Sigmoid colon (tissue), 7 donors: Measurements from ENCODE around the gene TRIM33. TPM values are rescaled to one million over a fixed set of nuclear protein-coding genes. Genes with fewer than 3 reads are reported as not detected.
"Not testable (repeated sequence)": the region's sequence is repeated elsewhere in the genome, so short reads cannot be mapped to it uniquely, and the experiment has no call there.

ENCODE experiments used
- DNase-seq: peaks from one replicate; pipeline ENCODE4 v3.0.0-alpha.2; 2019
- H3K27ac ChIP-seq, 4 donors: fragments of 200-600 bp; sonication (generic); one replicate each; pipeline ENCODE4 v1.5.1; 2016 to 2019; ENCODE audit warnings: mild to moderate bottlenecking in 1 of 4
- H3K27me3 ChIP-seq, 3 donors: fragments of 200-600 bp; sonication (generic); one replicate each; pipeline ENCODE4 v1.5.1; 2019; ENCODE audit warnings: mild to moderate bottlenecking in 1 of 3
- H3K36me3 ChIP-seq, 4 donors: fragments of 200-600 bp; sonication (generic); one replicate each; pipeline ENCODE4 v1.5.1; 2016 to 2019
- H3K4me1 ChIP-seq, 4 donors: fragments of 200-600 bp; sonication (generic); one replicate each; pipeline ENCODE4 v1.5.1; 2017 to 2019
- H3K4me3 ChIP-seq, 4 donors: fragments of 200-600 bp; sonication (generic); one replicate each; pipeline ENCODE4 v1.5.1; 2017 to 2019; ENCODE audit warnings: mild to moderate bottlenecking in 2 of 4, moderate library complexity in 1 of 4
- H3K9me3 ChIP-seq, 4 donors: fragments of 200-600 bp in 3 of 4; sonication (generic) in 3 of 4; one replicate each; pipeline versions ENCODE4 v1.5.1 to v1.6.1; 2013 to 2019
- EP300 ChIP-seq, 4 donors: sonication (generic); formaldehyde crosslinking; IDR thresholded peaks; one replicate each; pipeline ENCODE4 v1.6.1; 2017; ENCODE audit warnings: antibody characterized with exemption in 4 of 4
- POLR2A ChIP-seq, 2 donors: fragments of 450-650 bp; IDR thresholded peaks; one replicate each; pipeline ENCODE4 v1.6.1; 2016; ENCODE audit warnings: antibody characterized with exemption in 2 of 2, mild to moderate bottlenecking in 2 of 2, moderate library complexity in 2 of 2
- POLR2AphosphoS5 ChIP-seq, 4 donors: sonication (generic); formaldehyde crosslinking; IDR thresholded peaks; one replicate each; pipeline ENCODE4 v1.6.1; 2017; ENCODE audit warnings: antibody characterized with exemption in 4 of 4
- WGBS, 2 donors: extraction: QIAGEN DNeasy Blood & Tissue Kit; methylation state at CpG; one replicate each; pipeline ENCODE4 v1.1.7; 2013; 5-methylcytosine and 5-hydroxymethylcytosine counted together
- intact Hi-C: fragments of 100-400 bp; cut with DNase I; formaldehyde crosslinking; loops from one replicate; pipeline ENCODE4 v1.15.1; 2023
- polyA plus RNA-seq, 3 donors: library from polyadenylated mRNA; stranded (reverse); fragments of 200-250 nt; gene quantifications; one replicate each; pipeline ENCODE4 v1.2.3, GENCODE V29; 2013
- total RNA-seq, 4 donors: library from RNA; depleted of rRNA; stranded (reverse); fragments of >200 nt; gene quantifications; one replicate each; pipeline ENCODE4 v1.1.0, GENCODE V29; 2016
- TF ChIP-seq, protein P1 (sequence below), 4 experiments: fragments of 450-650 bp in 3 of 4; fragments of 200-600 bp in 1 of 4; IDR thresholded peaks; one replicate each; pipeline ENCODE4 v1.5.1; 2016 to 2019; ENCODE audit warnings: antibody characterized with exemption in 4 of 4, mild to moderate bottlenecking in 3 of 4, moderate library complexity in 2 of 4
- donor health status: healthy with polysubstance abuse.
- donor health status: Bipolar disorder and iron deficiency.
- donor health status: healthy.

Gene TRIM33
- total and polyA plus RNA-seq, 7 donors: 4.6 to 42.0 (median 38.7) TPM

- Histone ChIP-seq H3K27ac (no peak overlapping the region), H3K9me3 (no peaks in the 10 kb centered on the region), H3K4me3 (no peak overlapping the region), H3K36me3 (peaks cover 0 to 30% (median 0%) of the 10 kb centered on the region in 4 donors), H3K27me3 (no peaks in the 10 kb centered on the region), H3K4me1 (peaks cover 0 to 35% (median 8%) of the 10 kb centered on the region in 4 donors)
- TF ChIP-seq EP300 (IDR thresholded peaks at IDR 0.05) (no peak), POLR2AphosphoS5 (IDR thresholded peaks at IDR 0.05) (peak; percentile 19 to 72 (median 52)), POLR2A (IDR thresholded peaks at IDR 0.05) (no peak)
- DNase-seq: no peak
- WGBS, 2 donors: 72 to 75% methylated on average over 1 of the region's 1 CpG
- intact Hi-C loops: no loop called here
Measured at GRCh38 chr1:114431026-114431425, 80.0 kb downstream of the TRIM33 start.

- Histone ChIP-seq H3K27me3 (no peaks in the 10 kb centered on the region), H3K4me3 (no peak overlapping the region), H3K4me1 (peaks cover 0 to 38% (median 9%) of the 10 kb centered on the region in 4 donors), H3K9me3 (no peaks in the 10 kb centered on the region), H3K36me3 (peaks cover 0 to 56% (median 9%) of the 10 kb centered on the region in 4 donors), H3K27ac (no peak overlapping the region)
- WGBS, 2 donors: 61 to 71% methylated on average over 1 of the region's 1 CpG
- intact Hi-C loops: no loop called here
- TF ChIP-seq POLR2A (IDR thresholded peaks at IDR 0.05): no peak
- TF ChIP-seq, protein P1, sequence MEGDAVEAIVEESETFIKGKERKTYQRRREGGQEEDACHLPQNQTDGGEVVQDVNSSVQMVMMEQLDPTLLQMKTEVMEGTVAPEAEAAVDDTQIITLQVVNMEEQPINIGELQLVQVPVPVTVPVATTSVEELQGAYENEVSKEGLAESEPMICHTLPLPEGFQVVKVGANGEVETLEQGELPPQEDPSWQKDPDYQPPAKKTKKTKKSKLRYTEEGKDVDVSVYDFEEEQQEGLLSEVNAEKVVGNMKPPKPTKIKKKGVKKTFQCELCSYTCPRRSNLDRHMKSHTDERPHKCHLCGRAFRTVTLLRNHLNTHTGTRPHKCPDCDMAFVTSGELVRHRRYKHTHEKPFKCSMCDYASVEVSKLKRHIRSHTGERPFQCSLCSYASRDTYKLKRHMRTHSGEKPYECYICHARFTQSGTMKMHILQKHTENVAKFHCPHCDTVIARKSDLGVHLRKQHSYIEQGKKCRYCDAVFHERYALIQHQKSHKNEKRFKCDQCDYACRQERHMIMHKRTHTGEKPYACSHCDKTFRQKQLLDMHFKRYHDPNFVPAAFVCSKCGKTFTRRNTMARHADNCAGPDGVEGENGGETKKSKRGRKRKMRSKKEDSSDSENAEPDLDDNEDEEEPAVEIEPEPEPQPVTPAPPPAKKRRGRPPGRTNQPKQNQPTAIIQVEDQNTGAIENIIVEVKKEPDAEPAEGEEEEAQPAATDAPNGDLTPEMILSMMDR (IDR thresholded peaks at IDR 0.05): peak in 2 of 4 experiments; percentile 12 to 43
- DNase-seq: no peak
Measured at GRCh38 chr1:114428083-114428754, 82.8 kb downstream of the TRIM33 start.

- 93 to 98% methylated on average over 3 of the region's 3 CpGs for WGBS, 2 donors
Measured at GRCh38 chr1:114427612-114428011, 83.4 kb downstream of the TRIM33 start.

DNA sequence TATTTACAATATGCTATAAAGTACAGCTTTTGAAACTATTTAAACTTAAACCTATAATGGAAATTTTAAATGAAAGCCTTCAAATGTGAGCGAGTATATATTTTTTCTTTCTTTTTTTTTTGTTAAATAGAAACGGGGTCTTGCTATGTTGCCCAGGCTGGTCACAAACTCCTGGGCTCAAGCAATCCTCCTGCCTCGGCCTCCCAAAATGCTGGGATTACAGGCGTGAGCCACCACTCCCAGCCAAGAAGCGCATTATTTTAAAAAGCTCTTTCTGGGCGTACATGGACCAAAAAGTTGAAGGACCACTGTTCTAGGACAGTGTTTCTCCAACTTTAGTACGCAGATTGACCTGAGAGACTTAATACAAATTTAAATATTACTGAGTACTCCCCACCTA is 87.5 kb downstream of the TRIM33 start:
- intact Hi-C loops: no loop called here
- no peak for DNase-seq

More at GRCh38 chr1:114427612-114428011, 83.4 kb downstream of the TRIM33 start:
- Histone ChIP-seq H3K27ac (no peak overlapping the region), H3K36me3 (peaks cover 0 to 52% (median 9%) of the 10 kb centered on the region in 4 donors), H3K4me3 (no peak overlapping the region), H3K9me3 (no peaks in the 10 kb centered on the region), H3K27me3 (no peaks in the 10 kb centered on the region), H3K4me1 (peaks cover 0 to 38% (median 9%) of the 10 kb centered on the region in 4 donors)
- TF ChIP-seq EP300 (IDR thresholded peaks at IDR 0.05) (no peak), POLR2AphosphoS5 (IDR thresholded peaks at IDR 0.05) (no peak), POLR2A (IDR thresholded peaks at IDR 0.05) (no peak)
- TF ChIP-seq, protein P1 (IDR thresholded peaks at IDR 0.05): no peak
- no peak for DNase-seq
- intact Hi-C loops: no loop called here

DNA sequence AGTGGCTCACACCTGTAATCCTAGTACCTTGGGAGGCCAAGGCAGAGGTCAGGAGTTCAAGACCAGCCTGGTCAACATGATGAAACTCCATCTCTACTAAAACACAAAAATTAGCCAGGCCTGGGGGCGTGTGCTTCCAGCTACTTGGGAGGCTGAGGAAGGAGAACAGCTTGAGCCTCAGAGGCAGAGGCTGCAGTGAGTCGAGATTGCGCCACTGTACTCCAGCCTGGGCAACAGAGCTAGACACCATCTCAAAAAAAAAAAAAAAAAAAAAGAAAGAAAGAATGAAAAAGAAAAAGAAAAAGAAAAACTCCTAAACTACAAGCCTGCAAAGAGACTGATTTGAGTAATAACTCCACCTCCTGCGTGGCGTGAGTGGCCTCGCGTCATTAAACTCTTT is 92.1 kb downstream of the TRIM33 start:
- intact Hi-C loops: loop anchor here (10.0 kb wide), 1 partner anchor 156 kb away; no protein-coding TSS in a partner anchor

More for the DNA sequence above, 87.5 kb downstream of the TRIM33 start:
- H3K4me1 ChIP-seq: peaks cover 0 to 22% (median 5%) of the 10 kb centered on the region in 4 donors
- TF ChIP-seq POLR2AphosphoS5 (IDR thresholded peaks at IDR 0.05) (no peak), EP300 (IDR thresholded peaks at IDR 0.05) (no peak), POLR2A (IDR thresholded peaks at IDR 0.05) (no peak)
- TF ChIP-seq, protein P1 (IDR thresholded peaks at IDR 0.05): no peak
- no peak overlapping the region for H3K27ac ChIP-seq
- H3K27me3 ChIP-seq: no peaks in the 10 kb centered on the region
- 97 to 99% methylated on average over 7 of the region's 7 CpGs for WGBS, 2 donors
- H3K9me3 ChIP-seq: no peaks in the 10 kb centered on the region
- H3K4me3 ChIP-seq: no peak overlapping the region
- H3K36me3 ChIP-seq: peaks cover 3 to 85% (median 9%) of the 10 kb centered on the region in 4 donors

More for the DNA sequence above, 92.1 kb downstream of the TRIM33 start:
- not testable (repeated sequence) for H3K27ac ChIP-seq, H3K9me3 ChIP-seq, H3K27me3 ChIP-seq, H3K4me1 ChIP-seq, DNase-seq, H3K4me3 ChIP-seq
- H3K36me3 ChIP-seq: peaks cover 0 to 81% (median 6%) of the 10 kb centered on the region in 4 donors
- 98 to 99% methylated on average over 7 of the region's 7 CpGs for WGBS, 2 donors
